Bronchial epithelial cell (primary cell): Measurements from ENCODE around the gene KCNC4. TPM values are rescaled to one million over a fixed set of nuclear protein-coding genes. Genes with fewer than 3 reads are reported as not detected.

Source experiments
- DNase-seq: peaks from one replicate; pipeline ENCODE4 v3.0.0-alpha.2; 2010; ENCODE audit warnings: low read depth
- FAIRE-seq: peaks from 2 replicates; lab custom pipeline; 2011; peaks lifted over from hg19 to GRCh38; lab: Jason Lieb, UNC
- H3K27me3 ChIP-seq: 2 replicates; pipeline ENCODE4 v1.5.1; 2011; ENCODE audit warnings: low read length; ENCODE audit not compliant: control insufficient read depth, insufficient read depth
- H3K36me3 ChIP-seq: 2 replicates; pipeline ENCODE4 v1.5.1; 2011; ENCODE audit warnings: low read length; ENCODE audit not compliant: control insufficient read depth, insufficient read depth
- H3K4me3 ChIP-seq: 2 replicates; pipeline ENCODE4 v1.5.1; 2011; ENCODE audit warnings: mild to moderate bottlenecking, low read depth, low read length, control low read depth
- CTCF ChIP-seq: IDR thresholded peaks from 2 replicates; pipeline ENCODE4 v1.5.1; 2011; ENCODE audit warnings: mild to moderate bottlenecking, moderate library complexity, low read length, control low read depth, inconsistent platforms; ENCODE audit not compliant: insufficient read depth, severe bottlenecking
- total RNA-seq: library from RNA; depleted of rRNA; stranded (reverse); fragments of >200 nt; gene quantifications from 2 replicates; pipeline ENCODE4 v1.2.1, GENCODE V29; 2014

The KCNC4 gene
- total RNA-seq, 1 donor from 2014 or later, result 0.53 TPM

- FAIRE-seq (no peak), DNase-seq (peak; percentile 58)
- peak; percentile 82 for TF ChIP-seq CTCF
- H3K4me3 ChIP-seq, result no peak overlapping the region
- no peaks in the 10 kb centered on the region for H3K27me3 ChIP-seq
- H3K36me3 ChIP-seq, result no peaks in the 10 kb centered on the region
Measured at GRCh38 chr1:110203021-110203661, 7.0 kb upstream of the KCNC4 start.

GRCh38 chr1:110205156-110205555 lies 5.0 kb upstream of the KCNC4 start:
- FAIRE-seq (no peak), DNase-seq (no peak)
- H3K27me3 ChIP-seq, result no peaks in the 10 kb centered on the region
- no peaks in the 10 kb centered on the region for H3K36me3 ChIP-seq
- no peak for TF ChIP-seq CTCF
- H3K4me3 ChIP-seq, result no peak overlapping the region

GRCh38 chr1:110205591-110206155 lies 4.4 kb upstream of the KCNC4 start:
- TF ChIP-seq CTCF, result no peak
- no peaks in the 10 kb centered on the region for H3K36me3 ChIP-seq
- H3K27me3 ChIP-seq, result no peaks in the 10 kb centered on the region
- no peak overlapping the region for H3K4me3 ChIP-seq
- DNase-seq (no peak), FAIRE-seq (no peak)

- no peak for FAIRE-seq
- no peak for TF ChIP-seq CTCF
- Histone ChIP-seq H3K4me3 (no peak overlapping the region), H3K36me3 (no peaks in the 10 kb centered on the region), H3K27me3 (no peaks in the 10 kb centered on the region)
- no peak for DNase-seq
Measured at GRCh38 chr1:110206261-110206920, 3.7 kb upstream of the KCNC4 start.

GRCh38 chr1:110207831-110208230 lies 2.3 kb upstream of the KCNC4 start:
- DNase-seq, result peak; percentile 35
- Histone ChIP-seq H3K36me3 (no peaks in the 10 kb centered on the region), H3K27me3 (no peaks in the 10 kb centered on the region), H3K4me3 (no peak overlapping the region)
- no peak for FAIRE-seq
- peak; percentile 96 for TF ChIP-seq CTCF
